ELF-1 (cell line): ENCODE measurements around the gene TAF5.
"Not testable (repeated sequence)": the region's sequence is repeated elsewhere in the genome, so short reads cannot be mapped to it uniquely, and the experiment has no call there.

ENCODE experiments used
- DNase-seq: peaks from one replicate; pipeline ENCODE4 v3.0.0-alpha.2; 2016; ENCODE audit warnings: low read depth, low spot score

The TAF5 gene

GRCh38 chr10:103367782-103368518 lies at the start of gene TAF5:
Gene TAF5 (plus strand): TSS chr10:103367976. CDS start chr10:103367990, 14 bp downstream.
- peak; percentile 92 for DNase-seq

GRCh38 chr10:103327906-103328305 lies 39.9 kb upstream of the TAF5 start:
- DNase-seq: no peak

GRCh38 chr10:103333934-103334520 lies 33.7 kb upstream of the TAF5 start:
- no peak for DNase-seq

- no peak for DNase-seq
Observed at GRCh38 chr10:103334567-103334966, 33.2 kb upstream of the TAF5 start.

- no peak for DNase-seq
Observed at GRCh38 chr10:103336370-103336769, 31.4 kb upstream of the TAF5 start.

GRCh38 chr10:103350175-103350516 lies 17.6 kb upstream of the TAF5 start:
- DNase-seq: no peak

GRCh38 chr10:103350517-103351260 lies 17.1 kb upstream of the TAF5 start, which contains the start of gene PCGF6:
Gene PCGF6 (minus strand): TSS chr10:103351140. CDS start chr10:103351066, 74 bp downstream.
- DNase-seq: peak; percentile 95

- DNase-seq: no peak
Observed at GRCh38 chr10:103353281-103353680, 14.5 kb upstream of the TAF5 start.

- not testable (repeated sequence) for DNase-seq
Observed at GRCh38 chr10:103354567-103354966, 13.2 kb upstream of the TAF5 start.

- DNase-seq: no peak
Observed at GRCh38 chr10:103355906-103356599, 11.7 kb upstream of the TAF5 start.

- DNase-seq: not testable (repeated sequence)
Observed at GRCh38 chr10:103359493-103359892, 8.3 kb upstream of the TAF5 start.

- DNase-seq: not testable (repeated sequence)
Observed at GRCh38 chr10:103360791-103361190, 7.0 kb upstream of the TAF5 start.

GRCh38 chr10:103367379-103367781 lies 396 bp upstream of the TAF5 start:
- DNase-seq: no peak

GRCh38 chr10:103373544-103373943 lies 5.8 kb downstream of the TAF5 start:
- DNase-seq: no peak

- DNase-seq: no peak
Observed at GRCh38 chr10:103374263-103374662, 6.5 kb downstream of the TAF5 start.

GRCh38 chr10:103382769-103383168 lies 15.0 kb downstream of the TAF5 start:
- no peak for DNase-seq

- DNase-seq: peak; percentile 9
Observed at GRCh38 chr10:103394180-103394579, 26.4 kb downstream of the TAF5 start.

GRCh38 chr10:103395754-103396066 lies 27.9 kb downstream of the TAF5 start:
- DNase-seq: peak; percentile 32

GRCh38 chr10:103396067-103396788 lies 28.5 kb downstream of the TAF5 start, which contains the start of the genes ATP5MK and PDCD11:
Gene ATP5MK (minus strand): TSS chr10:103396475. CDS start chr10:103392457, 4,018 bp downstream.
Gene PDCD11 (plus strand): TSS chr10:103396626. CDS start chr10:103398427, 1,801 bp downstream.
- peak; percentile 99 for DNase-seq

GRCh38 chr10:103396789-103397087 lies 29.0 kb downstream of the TAF5 start:
- DNase-seq: no peak

GRCh38 chr10:103397191-103397825 lies 29.5 kb downstream of the TAF5 start:
- peak; percentile 36 for DNase-seq
